HEK293 (cell line): Measurements from ENCODE around the gene ELOVL6.

Experiments
- TCF7L2 ChIP-seq: IDR thresholded peaks from 2 replicates; pipeline ENCODE4 v1.6.1; 2011; ENCODE audit warnings: low read depth, mild to moderate bottlenecking, inconsistent platforms, low read length, moderate library complexity, borderline replicate concordance
- TRIM28 ChIP-seq: IDR thresholded peaks from 2 replicates; pipeline ENCODE4 v1.6.1; 2011; ENCODE audit warnings: low read length, control low read depth, borderline replicate concordance
- ZBTB7A ChIP-seq: fragments of 450-650 bp; formaldehyde crosslinking; IDR thresholded peaks from 2 replicates; pipeline ENCODE4 v1.5.1; 2016; ENCODE audit warnings: low read depth, missing biosample characterization, missing genetic modification characterization
- ZNF248 ChIP-seq: fragments of 450-650 bp; formaldehyde crosslinking; IDR thresholded peaks from 2 replicates; pipeline ENCODE4 v1.5.1; 2017; ENCODE audit warnings: missing biosample characterization, missing genetic modification characterization
- ZNF513 ChIP-seq: fragments of 450-650 bp; IDR thresholded peaks from 2 replicates; pipeline ENCODE4 v1.5.1; 2018; ENCODE audit warnings: missing biosample characterization, missing genetic modification characterization
- ZNF701 ChIP-seq: fragments of 450-650 bp; formaldehyde crosslinking; IDR thresholded peaks from 2 replicates; pipeline ENCODE4 v1.5.1; 2016; ENCODE audit warnings: missing biosample characterization, missing genetic modification characterization
- TF ChIP-seq, protein P1 (sequence below): fragments of 450-650 bp; formaldehyde crosslinking; IDR thresholded peaks from 2 replicates; pipeline ENCODE4 v1.5.1; 2016; ENCODE audit warnings: missing biosample characterization, missing genetic modification characterization
- TF ChIP-seq, protein P2 (sequence below): fragments of 450-650 bp; formaldehyde crosslinking; IDR thresholded peaks from 2 replicates; pipeline ENCODE4 v1.5.1; 2016; ENCODE audit warnings: missing biosample characterization, missing genetic modification characterization

GRCh38 chr4:110224812-110225211 is 26.4 kb upstream of the ELOVL6 start:
- TF ChIP-seq, protein P1, sequence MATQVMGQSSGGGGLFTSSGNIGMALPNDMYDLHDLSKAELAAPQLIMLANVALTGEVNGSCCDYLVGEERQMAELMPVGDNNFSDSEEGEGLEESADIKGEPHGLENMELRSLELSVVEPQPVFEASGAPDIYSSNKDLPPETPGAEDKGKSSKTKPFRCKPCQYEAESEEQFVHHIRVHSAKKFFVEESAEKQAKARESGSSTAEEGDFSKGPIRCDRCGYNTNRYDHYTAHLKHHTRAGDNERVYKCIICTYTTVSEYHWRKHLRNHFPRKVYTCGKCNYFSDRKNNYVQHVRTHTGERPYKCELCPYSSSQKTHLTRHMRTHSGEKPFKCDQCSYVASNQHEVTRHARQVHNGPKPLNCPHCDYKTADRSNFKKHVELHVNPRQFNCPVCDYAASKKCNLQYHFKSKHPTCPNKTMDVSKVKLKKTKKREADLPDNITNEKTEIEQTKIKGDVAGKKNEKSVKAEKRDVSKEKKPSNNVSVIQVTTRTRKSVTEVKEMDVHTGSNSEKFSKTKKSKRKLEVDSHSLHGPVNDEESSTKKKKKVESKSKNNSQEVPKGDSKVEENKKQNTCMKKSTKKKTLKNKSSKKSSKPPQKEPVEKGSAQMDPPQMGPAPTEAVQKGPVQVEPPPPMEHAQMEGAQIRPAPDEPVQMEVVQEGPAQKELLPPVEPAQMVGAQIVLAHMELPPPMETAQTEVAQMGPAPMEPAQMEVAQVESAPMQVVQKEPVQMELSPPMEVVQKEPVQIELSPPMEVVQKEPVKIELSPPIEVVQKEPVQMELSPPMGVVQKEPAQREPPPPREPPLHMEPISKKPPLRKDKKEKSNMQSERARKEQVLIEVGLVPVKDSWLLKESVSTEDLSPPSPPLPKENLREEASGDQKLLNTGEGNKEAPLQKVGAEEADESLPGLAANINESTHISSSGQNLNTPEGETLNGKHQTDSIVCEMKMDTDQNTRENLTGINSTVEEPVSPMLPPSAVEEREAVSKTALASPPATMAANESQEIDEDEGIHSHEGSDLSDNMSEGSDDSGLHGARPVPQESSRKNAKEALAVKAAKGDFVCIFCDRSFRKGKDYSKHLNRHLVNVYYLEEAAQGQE: no peak
- TF ChIP-seq, protein P2, sequence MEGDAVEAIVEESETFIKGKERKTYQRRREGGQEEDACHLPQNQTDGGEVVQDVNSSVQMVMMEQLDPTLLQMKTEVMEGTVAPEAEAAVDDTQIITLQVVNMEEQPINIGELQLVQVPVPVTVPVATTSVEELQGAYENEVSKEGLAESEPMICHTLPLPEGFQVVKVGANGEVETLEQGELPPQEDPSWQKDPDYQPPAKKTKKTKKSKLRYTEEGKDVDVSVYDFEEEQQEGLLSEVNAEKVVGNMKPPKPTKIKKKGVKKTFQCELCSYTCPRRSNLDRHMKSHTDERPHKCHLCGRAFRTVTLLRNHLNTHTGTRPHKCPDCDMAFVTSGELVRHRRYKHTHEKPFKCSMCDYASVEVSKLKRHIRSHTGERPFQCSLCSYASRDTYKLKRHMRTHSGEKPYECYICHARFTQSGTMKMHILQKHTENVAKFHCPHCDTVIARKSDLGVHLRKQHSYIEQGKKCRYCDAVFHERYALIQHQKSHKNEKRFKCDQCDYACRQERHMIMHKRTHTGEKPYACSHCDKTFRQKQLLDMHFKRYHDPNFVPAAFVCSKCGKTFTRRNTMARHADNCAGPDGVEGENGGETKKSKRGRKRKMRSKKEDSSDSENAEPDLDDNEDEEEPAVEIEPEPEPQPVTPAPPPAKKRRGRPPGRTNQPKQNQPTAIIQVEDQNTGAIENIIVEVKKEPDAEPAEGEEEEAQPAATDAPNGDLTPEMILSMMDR (tag by site-specific recombination): no peak
- TF ChIP-seq ZBTB7A (tag by site-specific recombination) (no peak), TRIM28 (no peak), ZNF513 (tag by site-specific recombination) (no peak), TCF7L2 (no peak), ZNF701 (no peak), ZNF248 (no peak)
